CD4-positive, alpha-beta T cell treated with Interleukin-15 for 4 hours (primary cell): ENCODE data around the gene TAOK1.
"Not testable (repeated sequence)": the region's sequence is repeated elsewhere in the genome, so short reads cannot be mapped to it uniquely, and the experiment has no call there.

Experiments
- DNase-seq: peaks from one replicate; pipeline ENCODE4 v3.0.0-alpha.2; 2020; ENCODE audit warnings: low spot score

Gene TAOK1

DNA sequence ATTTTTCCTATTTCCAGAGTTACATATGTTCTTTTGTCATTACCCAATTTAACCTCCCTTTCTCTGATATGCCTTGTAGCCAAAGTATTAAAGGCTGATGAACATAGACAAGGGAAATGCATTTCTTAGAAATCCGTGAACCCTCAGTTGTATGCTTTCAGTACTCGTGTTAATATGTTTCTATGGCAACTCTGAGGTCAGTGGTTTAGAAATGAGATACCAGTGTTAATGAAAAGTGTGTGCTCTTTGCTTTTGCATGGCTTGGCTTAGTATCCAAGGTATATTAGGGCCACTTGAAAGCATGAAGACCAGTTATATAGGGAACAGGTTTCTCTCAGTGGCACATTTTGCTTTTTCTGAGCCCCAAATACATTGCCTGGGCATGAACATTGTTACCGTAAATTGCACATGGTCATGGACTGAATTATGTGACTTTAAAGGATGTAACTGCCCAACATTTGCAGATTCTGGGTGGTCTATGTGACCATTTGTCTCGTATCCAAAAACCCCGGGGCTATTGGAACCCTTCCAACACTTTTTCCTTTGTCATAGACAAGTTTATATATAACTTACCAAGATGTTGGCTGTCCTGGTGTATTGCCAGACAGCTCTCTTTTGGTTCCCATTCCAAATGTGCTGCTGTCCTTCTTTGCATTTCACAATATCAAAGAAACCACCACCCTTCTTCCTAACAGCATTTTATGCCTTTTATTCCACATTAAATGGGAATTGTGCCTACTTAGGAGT is 159.2 kb downstream of the TAOK1 start:
- peak; percentile 12 for DNase-seq

DNA sequence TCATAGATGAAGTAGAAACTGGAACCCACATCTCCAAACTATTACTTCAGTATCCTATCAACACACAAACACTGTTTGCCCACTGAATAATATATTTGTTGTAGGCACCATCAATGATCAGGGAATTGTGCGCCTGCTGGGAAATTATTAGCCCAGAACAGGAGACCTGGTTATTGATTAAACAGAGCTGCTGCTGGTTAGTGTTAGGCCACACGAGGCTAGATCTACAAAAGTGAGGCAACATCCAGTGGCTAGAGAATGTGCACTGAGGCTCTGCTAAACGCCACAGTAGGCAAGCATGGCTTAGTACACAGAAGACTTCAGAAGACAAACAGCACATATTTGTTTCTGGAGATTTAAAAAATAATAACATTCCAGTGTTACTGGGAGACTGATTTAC is 165.7 kb downstream of the TAOK1 start:
- no peak for DNase-seq

DNA sequence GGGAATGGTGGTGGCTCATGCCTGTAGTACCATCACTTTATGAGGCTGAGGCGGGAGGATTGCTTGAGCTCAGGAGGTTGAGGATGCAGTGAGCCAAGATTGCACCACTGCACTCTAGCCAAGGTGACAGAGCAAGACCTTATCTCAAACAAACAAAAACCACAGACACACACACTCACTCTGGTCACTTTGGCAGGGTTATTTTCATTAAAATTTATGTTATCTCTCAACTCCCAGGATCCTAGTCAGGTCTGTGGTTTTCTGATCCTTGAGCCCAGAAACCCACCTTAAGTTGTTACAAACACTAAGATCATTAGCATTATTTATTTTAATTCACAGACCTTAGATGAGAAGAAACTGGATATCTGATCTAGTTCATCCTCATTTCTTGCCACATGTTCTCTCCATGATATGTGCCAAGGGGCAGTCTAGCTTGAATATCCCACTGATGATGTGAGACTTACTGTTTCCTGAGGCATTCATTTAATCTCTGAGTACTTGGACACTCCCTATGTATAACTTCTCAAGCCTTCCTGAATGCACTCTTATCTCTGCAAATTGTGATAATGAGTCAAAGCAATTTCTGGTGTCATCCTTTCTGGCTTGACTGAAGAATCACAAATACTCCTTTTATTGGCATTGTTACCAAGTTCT is 167.0 kb downstream of the TAOK1 start:
- DNase-seq: no peak

DNA sequence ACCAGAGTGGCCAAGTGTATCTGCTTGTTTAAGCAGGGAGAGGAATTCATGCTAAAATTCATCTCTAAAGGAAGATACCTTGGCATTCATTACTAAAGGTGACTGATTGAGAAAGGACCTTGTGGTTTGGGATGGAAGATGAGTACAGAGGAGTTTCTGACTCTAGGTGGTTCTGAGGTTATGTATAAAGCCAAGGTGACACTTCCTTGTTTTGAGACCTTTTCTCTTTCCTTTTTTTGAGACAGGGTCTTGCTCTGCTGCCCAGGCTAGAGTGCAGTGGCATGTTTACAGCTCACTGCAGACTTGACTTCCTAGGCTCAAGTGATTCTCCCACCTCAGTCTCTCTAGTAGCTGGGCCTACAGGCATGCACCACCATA is 167.6 kb downstream of the TAOK1 start:
- no peak for DNase-seq

DNA sequence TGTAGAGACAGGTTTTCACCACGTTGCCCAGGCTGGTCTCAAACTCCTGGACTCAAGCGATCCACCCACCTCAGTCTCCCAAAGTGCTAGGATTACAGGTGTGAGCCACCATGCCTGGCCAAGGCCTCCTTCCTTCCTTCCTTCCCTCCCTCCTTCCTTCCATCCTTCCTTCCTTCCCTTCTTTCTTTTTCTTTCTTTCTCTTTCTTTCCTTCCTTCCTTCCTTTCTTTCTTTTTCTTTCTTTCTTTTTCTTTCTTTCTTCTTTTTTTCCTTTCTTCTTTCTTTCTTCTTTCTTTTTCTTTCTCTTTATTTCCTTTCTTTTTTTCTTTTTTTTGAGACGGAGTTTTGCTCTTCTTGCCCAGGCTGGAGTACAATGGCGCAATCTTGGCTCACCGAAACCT is 168.0 kb downstream of the TAOK1 start:
- not testable (repeated sequence) for DNase-seq

DNA sequence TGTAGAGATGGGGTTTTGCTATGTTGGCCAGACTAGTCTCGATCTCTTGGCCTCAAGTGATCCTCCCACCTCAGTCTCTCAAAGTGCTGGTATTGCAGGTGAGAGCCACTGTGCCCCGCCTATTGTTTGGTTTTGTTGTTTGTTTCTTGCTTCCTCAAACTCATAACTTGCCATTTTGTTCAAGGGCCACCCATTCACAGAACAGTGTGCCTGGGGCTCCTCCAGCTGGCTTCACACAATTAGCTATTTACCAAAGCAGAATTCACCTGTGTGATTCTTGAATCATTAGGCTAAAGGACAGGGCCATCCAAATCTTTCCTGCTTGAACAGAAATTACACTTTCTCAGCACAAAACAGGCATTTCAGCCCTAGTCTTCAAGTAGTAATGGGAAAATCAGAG is 169.5 kb downstream of the TAOK1 start:
- no peak for DNase-seq

DNA sequence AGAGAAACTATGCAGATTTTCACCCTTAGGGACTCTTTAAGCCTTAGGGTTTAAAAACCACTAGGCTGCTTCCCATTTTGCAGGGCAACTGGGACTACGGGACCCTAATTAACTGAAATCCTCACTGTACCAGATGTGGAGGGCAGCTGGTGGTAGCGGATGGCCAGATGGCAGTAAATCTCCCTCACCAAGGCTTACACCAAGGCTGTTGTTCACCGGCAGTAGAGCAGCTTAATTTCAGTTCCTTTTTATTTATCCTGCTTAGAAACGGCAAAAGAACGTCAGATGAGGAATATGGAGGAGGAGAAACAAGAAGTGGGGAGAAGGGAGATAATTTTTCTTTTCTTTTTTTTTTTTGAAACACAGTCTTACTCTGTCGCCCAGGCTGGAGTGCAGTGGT is 170.2 kb downstream of the TAOK1 start:
- DNase-seq: no peak

DNA sequence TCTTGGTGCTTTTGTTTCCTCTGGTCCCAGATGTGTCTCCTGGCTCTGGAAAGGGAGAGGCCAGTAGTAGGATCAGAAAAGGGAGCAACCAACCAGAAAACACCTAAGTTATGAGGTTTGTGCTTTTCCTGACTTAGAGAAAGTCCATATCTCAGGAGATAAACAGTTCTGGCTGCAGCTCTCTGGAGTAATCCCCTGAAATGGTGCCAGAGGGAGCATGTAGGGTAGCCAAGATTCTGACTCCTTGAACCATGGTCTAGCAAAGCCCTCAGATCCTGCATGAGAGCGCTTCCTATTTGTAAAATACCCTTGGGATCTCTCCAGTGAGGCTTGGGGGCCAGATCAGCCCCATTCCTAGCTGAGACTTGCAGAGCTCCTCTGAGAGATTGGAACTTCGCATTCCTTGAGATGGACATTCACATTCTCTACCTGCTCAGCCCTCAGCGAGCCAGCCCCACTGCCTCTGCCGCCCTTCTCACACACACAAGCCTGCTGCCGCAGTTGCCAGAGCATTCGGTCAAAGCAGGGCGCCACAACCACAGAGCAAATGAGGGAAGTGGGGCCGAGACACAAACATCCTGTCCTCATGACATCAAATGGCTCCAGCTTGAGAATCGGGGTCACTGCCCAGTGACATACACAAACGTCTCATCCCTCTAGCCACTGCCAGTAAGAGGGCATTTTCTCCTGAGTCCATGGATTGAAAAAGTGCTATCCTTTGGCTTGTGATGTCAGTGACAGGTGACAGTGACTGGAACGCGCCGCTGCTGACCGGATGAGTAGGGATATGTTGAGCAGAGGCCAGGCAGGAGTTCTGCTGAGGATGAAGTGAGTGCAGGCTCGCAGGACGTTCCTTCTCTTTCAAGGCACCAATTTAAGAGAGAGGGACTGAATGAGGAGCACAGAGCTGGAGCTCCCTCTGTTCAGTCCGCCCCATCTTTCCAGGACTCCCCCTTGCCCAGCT is 171.7 kb downstream of the TAOK1 start:
- DNase-seq: no peak

DNA sequence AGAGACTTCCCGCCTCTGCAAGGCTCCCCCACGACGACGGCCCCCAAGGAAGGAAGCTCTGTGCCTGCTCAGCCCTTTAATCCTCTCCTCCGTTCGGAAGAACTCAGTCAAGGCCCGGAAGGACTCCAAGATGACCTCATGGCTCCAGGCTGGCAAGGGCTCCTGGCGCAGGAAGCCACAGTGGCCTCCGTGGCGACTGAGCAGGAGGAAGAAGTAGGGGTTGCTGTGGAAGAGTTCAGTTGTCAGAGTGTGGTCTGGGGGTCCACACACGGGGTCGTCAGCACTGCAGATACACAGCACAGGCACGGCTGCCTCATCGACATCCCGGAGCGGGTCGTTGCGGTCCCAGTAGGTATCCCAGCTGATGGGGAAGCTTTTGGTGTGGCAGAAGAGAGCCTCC is 172.5 kb downstream of the TAOK1 start:
- no peak for DNase-seq

DNA sequence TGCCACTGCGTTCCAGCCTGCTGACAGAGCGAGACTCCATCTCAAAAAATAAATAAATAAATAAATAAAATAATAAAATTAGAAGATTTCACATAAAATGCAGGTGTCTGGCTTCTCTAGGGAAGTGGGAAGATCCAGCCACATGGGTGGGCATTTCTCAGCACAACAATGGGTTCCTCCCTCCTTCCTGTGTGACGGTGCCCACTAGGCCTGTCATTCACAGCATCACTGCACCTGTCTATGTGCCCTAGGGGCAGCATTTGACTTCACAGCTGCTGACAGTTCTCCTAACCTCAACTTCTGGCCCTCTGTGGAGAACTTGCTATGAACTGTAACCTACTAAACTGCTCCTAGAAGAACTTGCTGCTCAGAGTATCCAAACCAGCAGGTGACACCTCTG is 173.7 kb downstream of the TAOK1 start:
- no peak for DNase-seq

DNA sequence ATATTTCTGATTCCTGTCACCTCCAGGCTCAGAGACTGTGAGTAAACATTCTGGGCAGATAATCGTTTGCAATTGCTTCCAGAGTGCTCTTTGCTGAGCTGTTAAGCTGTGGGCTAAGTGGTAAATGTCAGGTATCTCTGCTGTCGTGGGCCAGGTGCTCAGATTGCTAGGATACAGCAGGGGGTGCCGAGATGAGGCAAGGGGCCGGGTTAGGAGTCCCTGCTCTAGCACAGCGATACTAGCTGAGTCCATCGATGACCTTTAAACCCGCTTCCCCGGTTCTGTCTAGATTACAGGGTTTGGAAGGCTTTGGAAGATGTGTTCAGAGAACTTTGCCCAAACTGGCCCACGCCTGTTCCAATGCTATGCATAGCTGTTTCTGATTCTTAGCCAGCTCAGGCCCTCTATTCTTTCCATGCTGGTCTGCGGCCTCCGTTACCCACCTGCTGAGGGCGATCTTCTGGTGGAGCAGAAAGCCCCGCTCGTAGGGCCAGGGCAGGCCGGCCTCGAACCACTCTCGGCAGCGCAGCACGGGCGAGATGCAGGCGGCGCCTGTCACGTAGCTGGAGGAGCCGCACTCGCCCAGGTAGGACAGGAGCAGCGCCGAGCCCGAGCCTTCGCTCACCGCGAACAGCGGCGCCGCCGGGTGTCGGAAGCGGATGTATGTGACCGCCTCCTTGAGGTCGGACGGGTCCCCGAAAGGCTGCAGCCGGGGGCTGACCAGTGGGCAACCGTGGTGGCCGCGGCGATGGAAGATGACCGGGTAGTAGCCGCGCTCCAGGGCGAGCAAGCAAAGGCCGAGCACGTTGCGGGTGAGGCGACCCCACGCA is 175.7 kb downstream of the TAOK1 start:
- peak; percentile 56 for DNase-seq

DNA sequence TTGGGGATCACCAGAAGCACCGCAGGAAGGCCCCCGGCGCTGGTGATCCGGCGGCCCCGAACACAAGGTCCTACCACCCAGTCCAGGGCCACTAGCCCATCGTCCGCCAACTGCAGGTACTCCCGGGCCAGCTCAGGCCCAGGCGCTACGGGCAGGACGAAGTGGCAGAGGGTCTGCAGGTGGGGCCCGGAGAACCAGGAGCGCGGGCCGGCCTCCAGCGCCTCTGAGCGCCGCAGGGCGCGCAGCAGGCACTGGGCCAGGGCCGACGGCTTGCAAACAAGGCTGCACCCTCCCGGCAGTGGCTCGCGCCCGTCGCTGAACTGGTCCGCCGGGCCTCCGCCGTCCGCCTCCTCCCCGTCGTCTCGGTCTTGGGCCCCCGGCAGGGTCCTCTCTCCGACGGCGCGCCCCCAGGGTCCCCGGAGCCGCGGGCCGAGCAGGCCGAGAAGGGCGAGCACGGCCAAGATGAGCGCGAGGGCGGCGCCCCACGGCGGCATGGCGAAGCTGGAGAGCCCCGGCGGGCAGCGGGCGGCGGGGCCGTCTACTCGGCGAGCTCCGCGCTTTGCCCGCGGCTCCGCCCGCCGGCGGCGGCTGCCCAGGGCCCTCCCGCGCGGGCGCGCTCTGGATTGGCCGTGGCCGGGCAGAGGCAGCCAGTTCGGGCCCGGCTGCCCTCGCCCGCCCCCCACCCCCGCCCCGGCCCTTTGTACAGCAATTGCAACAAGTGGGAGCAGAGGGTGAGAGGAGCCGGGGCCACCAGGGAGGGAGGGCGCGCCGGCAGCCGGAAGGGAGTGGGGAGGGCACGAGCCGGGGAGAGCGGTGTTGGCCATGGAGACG is 176.5 kb downstream of the TAOK1 start, which contains the start of gene ABHD15:
TSS of gene ABHD15 (minus strand) at position 565 of the 831 bp plus-strand sequence. CDS start at position 494, 71 bp downstream.
- DNase-seq: peak; percentile 51

DNA sequence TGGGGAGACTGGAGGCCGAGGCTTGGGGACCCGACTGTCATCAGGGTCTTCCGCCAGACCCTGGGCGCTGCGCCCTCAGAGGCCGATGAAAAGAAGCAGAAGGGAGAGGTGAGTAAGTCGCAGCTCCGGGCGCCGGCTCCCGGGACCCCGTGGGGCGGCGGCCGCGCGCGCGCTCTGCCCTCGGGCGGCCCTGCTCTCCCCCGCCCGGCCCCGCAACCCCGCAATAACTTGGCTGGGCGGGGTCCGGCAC is 177.1 kb downstream of the TAOK1 start:
- DNase-seq: no peak

DNA sequence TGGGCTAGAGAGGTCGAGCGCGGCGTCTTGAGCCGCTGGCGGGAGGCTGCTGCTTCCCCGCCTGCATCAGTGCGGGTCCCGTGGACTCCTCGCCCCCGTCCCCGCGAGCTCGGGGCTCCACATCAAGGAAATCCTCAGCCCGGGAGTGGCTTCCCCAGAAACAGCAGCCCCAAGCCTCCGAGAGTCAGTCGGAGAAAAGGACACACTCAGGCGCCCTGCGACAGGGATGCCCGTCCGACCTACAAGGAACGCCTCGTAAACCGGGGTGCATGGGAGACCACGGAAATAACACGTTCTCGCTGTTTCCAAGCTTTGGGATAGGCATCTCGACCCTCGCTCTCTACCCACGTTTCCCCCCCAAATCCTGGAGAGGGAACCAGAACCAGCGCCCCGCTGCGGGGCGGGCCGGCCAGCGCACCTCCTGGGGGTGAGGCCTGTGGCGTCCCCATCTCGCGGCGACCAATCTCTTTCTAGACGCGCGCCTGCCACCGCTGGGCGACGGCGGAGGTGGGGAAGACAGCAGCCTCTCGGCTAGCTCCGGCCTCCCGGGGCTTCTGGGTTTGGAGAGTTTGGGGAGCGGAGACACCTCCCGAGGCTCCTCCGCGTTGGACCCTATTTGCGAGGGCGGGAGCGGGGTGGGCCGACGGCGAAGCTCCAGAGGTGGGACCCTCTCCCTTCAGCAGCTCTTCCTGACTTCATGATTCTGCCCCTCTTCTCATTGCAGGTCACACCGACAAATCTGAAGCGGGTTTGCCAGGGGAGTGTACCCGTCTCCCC is 177.6 kb downstream of the TAOK1 start:
- peak; percentile 76 for DNase-seq

DNA sequence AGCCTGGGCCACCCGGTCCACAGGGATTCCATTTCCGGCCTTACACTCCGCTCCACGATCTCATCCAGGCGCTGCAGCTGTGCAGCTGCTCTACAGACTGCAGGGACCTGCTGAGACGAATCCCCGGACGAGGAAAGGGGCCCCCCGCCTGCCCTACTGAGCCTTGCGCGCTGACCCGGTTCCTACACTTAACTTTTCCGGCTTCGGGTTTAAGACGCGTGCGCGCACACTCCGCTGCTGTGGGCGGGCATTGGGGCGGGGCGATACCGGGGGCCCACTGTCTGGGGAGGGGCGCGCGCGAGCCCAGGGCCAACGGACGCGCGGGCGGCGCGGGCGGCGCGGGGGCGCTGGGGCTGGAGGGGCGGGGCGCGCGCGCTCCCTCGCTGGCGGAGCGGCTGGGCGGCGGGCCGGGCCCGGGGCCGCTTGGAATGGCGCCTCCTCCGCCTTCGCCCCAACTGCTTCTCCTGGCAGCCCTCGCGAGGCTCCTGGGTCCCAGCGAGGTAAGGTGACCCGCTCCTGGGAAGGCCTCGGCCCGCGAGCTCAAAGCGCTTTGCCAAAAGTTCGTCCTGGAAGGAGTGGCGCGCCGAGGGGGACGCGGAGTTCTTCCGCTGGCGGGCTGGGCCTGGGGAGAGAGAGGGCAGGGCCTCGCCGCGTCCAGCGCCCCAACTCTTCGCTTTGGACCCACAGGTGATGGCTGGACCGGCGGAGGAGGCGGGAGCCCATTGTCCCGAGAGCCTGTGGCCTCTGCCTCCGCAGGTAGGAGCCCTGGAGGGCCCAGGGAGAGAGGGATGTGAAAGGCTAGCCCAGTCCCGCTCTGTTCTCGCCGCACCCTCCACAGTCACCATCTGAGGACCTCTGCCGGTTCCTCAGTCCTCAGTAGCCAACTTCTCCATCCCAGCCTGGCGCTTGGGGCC is 178.4 kb downstream of the TAOK1 start, which contains the start of gene TP53I13:
TSS of gene TP53I13 (plus strand) at position 371 of the 914 bp plus-strand sequence. CDS start at position 429, 58 bp downstream.
- DNase-seq: peak; percentile 93

DNA sequence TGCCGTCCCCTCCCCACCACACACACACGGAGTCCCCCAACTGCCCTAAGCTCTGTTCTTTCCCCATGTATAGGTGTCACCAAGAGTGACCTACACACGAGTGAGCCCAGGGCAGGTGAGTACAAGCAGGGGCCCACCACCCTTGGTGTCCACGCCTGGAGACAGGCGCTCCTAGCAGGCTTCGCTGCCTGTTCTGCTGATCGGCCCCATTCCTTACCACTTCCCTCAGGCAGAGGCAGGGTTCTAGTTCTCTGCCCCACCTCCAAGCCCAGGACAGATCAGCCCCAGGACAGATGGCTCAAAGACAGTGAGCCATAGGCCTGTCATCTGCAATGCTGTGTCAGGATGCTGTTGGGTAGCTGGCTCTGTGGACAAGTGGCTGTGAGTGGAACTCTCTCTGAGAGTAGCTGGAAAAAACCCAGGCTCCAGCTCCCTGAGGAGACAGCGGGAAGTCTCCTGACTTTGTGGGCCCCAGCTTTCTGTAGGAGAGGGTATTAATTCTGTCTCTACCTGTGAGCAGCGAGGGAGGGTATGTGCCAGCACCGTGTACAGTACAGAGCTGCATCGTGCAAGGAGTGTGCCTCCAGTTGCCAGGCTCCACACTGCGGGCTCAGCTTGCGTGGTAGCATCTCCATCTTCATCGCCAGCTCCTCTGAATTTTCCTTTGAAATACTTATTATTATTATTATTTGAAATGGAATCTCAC is 179.2 kb downstream of the TAOK1 start:
- no peak for DNase-seq

DNA sequence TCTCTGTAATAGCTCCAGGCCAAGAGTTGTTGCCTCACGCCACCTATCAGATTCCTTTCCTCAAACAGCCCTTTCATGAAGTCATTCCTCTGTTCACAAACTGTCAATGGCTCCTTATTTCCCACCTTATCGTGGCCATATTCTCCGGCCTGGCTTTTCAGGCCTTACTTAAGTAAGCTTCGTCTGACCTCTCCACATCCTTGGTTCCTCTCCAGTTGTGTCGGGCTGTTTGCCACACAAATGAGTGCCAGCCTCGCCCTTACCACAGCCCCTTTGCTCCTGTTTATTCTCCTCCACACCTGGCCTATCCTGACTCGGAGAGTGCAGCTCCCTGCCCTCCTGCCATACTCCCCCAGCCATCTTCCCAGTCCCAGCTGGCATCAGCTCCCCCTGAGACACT is 180.4 kb downstream of the TAOK1 start:
- DNase-seq: no peak

DNA sequence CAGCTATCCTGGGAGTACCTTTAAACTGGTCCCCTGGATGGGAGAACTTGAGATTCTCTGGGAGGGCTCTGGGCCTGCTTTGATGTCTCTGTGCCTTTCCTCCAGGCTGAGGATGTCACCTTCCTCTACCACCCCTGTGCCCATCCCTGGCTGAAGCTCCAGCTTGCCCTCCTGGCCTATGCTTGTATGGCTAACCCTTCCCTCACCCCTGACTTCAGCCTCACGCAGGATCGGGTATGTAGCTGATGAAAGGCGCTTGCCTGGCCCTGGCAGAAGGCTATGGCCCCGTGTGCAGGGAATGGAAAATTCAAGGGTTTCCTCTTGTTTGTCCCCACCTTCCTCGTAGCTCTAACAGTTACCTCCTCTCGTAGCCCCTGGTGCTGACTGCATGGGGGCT is 181.3 kb downstream of the TAOK1 start:
- no peak for DNase-seq
